GM23338 (cell line): ENCODE measurements around the gene MALRD1. TPM values are rescaled to one million over a fixed set of nuclear protein-coding genes. Genes with fewer than 3 reads are reported as not detected.

ENCODE experiments used
- ATAC-seq: fragments of 200-7000 bp; cut with Tn5 transposase; 3 replicates; pipeline ENCODE4 v1.9.1; 2020
- DNase-seq: peaks from one replicate; pipeline ENCODE4 v3.0.0-alpha.2; 2015; ENCODE audit warnings: low spot score
- H2AFZ ChIP-seq: fragments of 200-600 bp; sonication (generic); 2 replicates; pipeline ENCODE4 v1.8.0; 2016; ENCODE audit warnings: antibody characterized with exemption, mild to moderate bottlenecking, moderate library complexity
- H3F3A ChIP-seq: fragments of 200-600 bp; sonication (generic); replicated peaks from 2 replicates; pipeline ENCODE4 v1.8.0; 2017; ENCODE audit warnings: antibody characterized with exemption, mixed run types, low read depth
- H3K27ac ChIP-seq: fragments of 200-600 bp; sonication (generic); 2 replicates; pipeline ENCODE4 v1.6.1; 2016; ENCODE audit warnings: low read depth
- H3K27me3 ChIP-seq: fragments of 200-600 bp; sonication (generic); 2 replicates; pipeline ENCODE4 v1.8.0; 2016; ENCODE audit warnings: mild to moderate bottlenecking, mixed run types, moderate library complexity; ENCODE audit not compliant: insufficient read depth
- H3K36me3 ChIP-seq: fragments of 200-600 bp; sonication (generic); 2 replicates; pipeline ENCODE4 v1.8.0; 2016; ENCODE audit warnings: mild to moderate bottlenecking; ENCODE audit not compliant: insufficient read depth
- H3K4me1 ChIP-seq: fragments of 200-600 bp; sonication (generic); 2 replicates; pipeline ENCODE4 v1.8.0; 2016; ENCODE audit warnings: mild to moderate bottlenecking, moderate library complexity; ENCODE audit not compliant: insufficient read depth
- H3K4me2 ChIP-seq: fragments of 200-600 bp; sonication (generic); 2 replicates; pipeline ENCODE4 v1.7.1; 2017; ENCODE audit warnings: mixed run types
- H3K4me3 ChIP-seq: fragments of 200-600 bp; sonication (generic); 2 replicates; pipeline ENCODE4 v1.6.1; 2016; ENCODE audit warnings: mixed run types
- H3K79me2 ChIP-seq: fragments of 200-600 bp; sonication (generic); replicated peaks from 2 replicates; pipeline ENCODE4 v1.8.0; 2017; ENCODE audit warnings: mild to moderate bottlenecking; ENCODE audit not compliant: insufficient read depth
- H3K9me2 ChIP-seq: fragments of 200-600 bp; sonication (generic); 2 replicates; pipeline ENCODE4 v1.8.0; 2017; ENCODE audit not compliant: insufficient read depth
- H4K20me1 ChIP-seq: fragments of 200-600 bp; sonication (generic); replicated peaks from 2 replicates; pipeline ENCODE4 v1.8.0; 2017; ENCODE audit warnings: mild to moderate bottlenecking; ENCODE audit not compliant: insufficient read depth
- H3K27ac Mint-ChIP-seq: 2 replicates; pipeline ENCODE4 v1.8.0; 2020; ENCODE audit warnings: inconsistent platforms, mild to moderate bottlenecking, moderate library complexity, mixed read lengths
- H3K27me3 Mint-ChIP-seq: 3 replicates; pipeline ENCODE4 v1.8.0; 2022; ENCODE audit warnings: low read depth, mild to moderate bottlenecking, moderate library complexity, mixed read lengths, inconsistent platforms; ENCODE audit not compliant: insufficient read depth, poor library complexity
- H3K36me3 Mint-ChIP-seq: 3 replicates; pipeline ENCODE4 v1.8.0; 2021; ENCODE audit warnings: low read depth, mild to moderate bottlenecking, inconsistent platforms, moderate library complexity, mixed read lengths
- H3K4me1 Mint-ChIP-seq: 3 replicates; pipeline ENCODE4 v1.8.0; 2020; ENCODE audit warnings: mild to moderate bottlenecking, inconsistent platforms, mixed read lengths
- H3K4me3 Mint-ChIP-seq: 3 replicates; pipeline ENCODE4 v1.8.0; 2021; ENCODE audit warnings: moderate library complexity, mild to moderate bottlenecking, inconsistent platforms, mixed read lengths
- H3K9me3 Mint-ChIP-seq: 3 replicates; pipeline ENCODE4 v1.8.0; 2020; ENCODE audit warnings: moderate library complexity, mild to moderate bottlenecking, inconsistent platforms, mixed read lengths
- CREB1 ChIP-seq: fragments of 250-450 bp; sonication (Bioruptor Pico); IDR thresholded peaks from 2 replicates; pipeline ENCODE4 v1.5.0; 2020; ENCODE audit warnings: low read depth, mild to moderate bottlenecking, moderate library complexity
- CTCF ChIP-seq, 2 experiments: fragments of 200-600 bp in 1 of 2; sonication (generic) in 1 of 2; conservative IDR thresholded peaks; 2 replicates each; pipeline versions ENCODE4 v1.5.1 to v1.6.1; 2016 to 2017; ENCODE audit warnings: antibody characterized with exemption in 2 of 2, low read depth in 2 of 2, mild to moderate bottlenecking in 2 of 2, moderate library complexity in 1 of 2
- EZH2 ChIP-seq: fragments of 200-600 bp; sonication (generic); IDR thresholded peaks from one replicate; pipeline ENCODE4 v1.8.0; 2017; ENCODE audit warnings: antibody characterized with exemption, mild to moderate bottlenecking, low read depth; ENCODE audit not compliant: unreplicated experiment
- NANOG ChIP-seq: IDR thresholded peaks from 2 replicates; pipeline ENCODE4 v1.6.1; 2016; ENCODE audit warnings: antibody characterized with exemption, borderline replicate concordance
- REST ChIP-seq: IDR thresholded peaks from one replicate; pipeline ENCODE4 v1.6.1; 2018; ENCODE audit warnings: antibody characterized with exemption; ENCODE audit not compliant: unreplicated experiment
- STAT1 ChIP-seq: IDR thresholded peaks from one replicate; pipeline ENCODE4 v1.6.1; 2016; ENCODE audit warnings: antibody characterized with exemption; ENCODE audit not compliant: unreplicated experiment
- ZNF114 ChIP-seq: fragments of 250-450 bp; sonication (Bioruptor Pico); IDR thresholded peaks from 2 replicates; pipeline ENCODE4 v1.5.0; 2020; ENCODE audit warnings: mild to moderate bottlenecking, moderate library complexity
- ZNF462 ChIP-seq: fragments of 250-450 bp; sonication (Bioruptor Pico); IDR thresholded peaks from 2 replicates; pipeline ENCODE4 v1.5.0; 2020; ENCODE audit warnings: mild to moderate bottlenecking, moderate library complexity
- polyA plus RNA-seq: library from polyadenylated mRNA; unstranded; fragments of >200 nt; fragmentation: Nextera tagmentation; extraction: Ambion mirVana; gene quantifications from 2 replicates; pipeline ENCODE4 v1.2.1, GENCODE V29; 2016
- total RNA-seq: library from RNA; depleted of rRNA; stranded (reverse); fragments of >200 nt; shearing (Covaris generic); gene quantifications from 2 replicates; pipeline ENCODE4 v1.2.3, GENCODE V29; 2014
- TF ChIP-seq, protein P1 (sequence below): IDR thresholded peaks from 2 replicates; pipeline ENCODE4 v1.6.1; 2016; ENCODE audit warnings: antibody characterized with exemption

The MALRD1 gene
- total and polyA plus RNA-seq, 2 experiments from 2014 or later: 0.42 to 1.9 TPM

DNA sequence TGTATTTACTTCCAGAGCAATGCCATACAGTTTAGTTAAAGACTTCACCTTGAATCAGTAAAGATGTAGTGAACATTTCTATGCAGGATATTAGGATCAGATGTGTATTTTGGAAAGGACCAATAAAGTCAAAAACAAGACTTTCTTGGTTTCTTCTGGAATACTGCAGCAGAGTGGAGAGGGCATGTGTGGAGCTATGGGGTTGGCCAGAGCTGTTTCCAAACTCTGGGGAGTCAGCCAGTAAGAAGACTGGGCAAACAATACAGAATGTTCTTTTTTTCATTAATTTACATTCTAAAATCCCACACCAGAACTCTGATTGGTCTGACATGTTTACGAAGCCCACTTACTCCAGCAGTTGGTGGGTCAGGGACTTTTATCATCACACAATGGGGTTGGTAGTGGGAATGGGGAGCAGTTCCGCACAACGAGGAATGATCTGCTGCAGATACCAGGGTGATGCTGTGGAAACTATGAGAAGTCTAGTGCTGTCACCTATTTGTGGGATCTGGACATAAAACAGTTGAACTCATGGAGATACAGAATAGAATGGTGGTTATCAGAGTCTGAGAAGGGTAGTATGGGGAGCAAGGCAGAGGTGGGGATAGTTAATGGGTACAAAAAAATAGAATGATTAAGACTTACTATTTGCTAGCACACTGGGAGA lies 267.7 kb downstream of the MALRD1 start:
- Histone ChIP-seq H3K27me3 (no peaks in the 10 kb centered on the region), H3K4me2 (no peak overlapping the region), H3K79me2 (no peaks in the 10 kb centered on the region), H3K36me3 (no peaks in the 10 kb centered on the region), H3K4me1 (no peaks in the 10 kb centered on the region), H3K9me2 (no peaks in the 10 kb centered on the region), H3K4me3 (no peak overlapping the region), H2AFZ (no peak overlapping the region; the same call in 1 of the 2 replicates), H3K27ac (no peak overlapping the region), H4K20me1 (no peaks in the 10 kb centered on the region), H3F3A (no peaks in the 10 kb centered on the region)
- no peak for DNase-seq
- no peak for TF ChIP-seq CREB1 (CRISPR knock-in tag)
- TF ChIP-seq, protein P1, sequence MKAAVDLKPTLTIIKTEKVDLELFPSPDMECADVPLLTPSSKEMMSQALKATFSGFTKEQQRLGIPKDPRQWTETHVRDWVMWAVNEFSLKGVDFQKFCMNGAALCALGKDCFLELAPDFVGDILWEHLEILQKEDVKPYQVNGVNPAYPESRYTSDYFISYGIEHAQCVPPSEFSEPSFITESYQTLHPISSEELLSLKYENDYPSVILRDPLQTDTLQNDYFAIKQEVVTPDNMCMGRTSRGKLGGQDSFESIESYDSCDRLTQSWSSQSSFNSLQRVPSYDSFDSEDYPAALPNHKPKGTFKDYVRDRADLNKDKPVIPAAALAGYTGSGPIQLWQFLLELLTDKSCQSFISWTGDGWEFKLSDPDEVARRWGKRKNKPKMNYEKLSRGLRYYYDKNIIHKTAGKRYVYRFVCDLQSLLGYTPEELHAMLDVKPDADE: no peak
- no peak for TF ChIP-seq ZNF114 (CRISPR knock-in tag)
- no peak for TF ChIP-seq REST
- TF ChIP-seq NANOG: no peak
- no peak for TF ChIP-seq CTCF (conservative IDR thresholded peaks at IDR 0.05; ENCODE audit: low read depth in 2 of 2)
- Mint-ChIP-seq H3K27me3 (no peaks in the 10 kb centered on the region), H3K27ac (no peak overlapping the region), H3K9me3 (no peaks in the 10 kb centered on the region), H3K4me1 (no peaks in the 10 kb centered on the region), H3K36me3 (no peaks in the 10 kb centered on the region), H3K4me3 (no peak overlapping the region)
- ATAC-seq: no peak

- H3K4me1 Mint-ChIP-seq: no peaks in the 10 kb centered on the region
- H3K4me2 ChIP-seq: no peak overlapping the region
- no peak for ATAC-seq
- no peak for TF ChIP-seq ZNF462 (CRISPR knock-in tag)
- TF ChIP-seq EZH2: no peak
- no peak for TF ChIP-seq STAT1
- no peak for TF ChIP-seq ZNF114 (CRISPR knock-in tag)
Measured at GRCh38 chr10:19317952-19318351, 269.4 kb downstream of the MALRD1 start.

More at GRCh38 chr10:19317952-19318351, 269.4 kb downstream of the MALRD1 start:
- Histone ChIP-seq H3K27me3 (no peaks in the 10 kb centered on the region), H3F3A (no peaks in the 10 kb centered on the region), H2AFZ (no peak overlapping the region), H3K27ac (no peak overlapping the region), H3K4me3 (no peak overlapping the region), H3K79me2 (no peaks in the 10 kb centered on the region), H3K4me1 (no peaks in the 10 kb centered on the region), H4K20me1 (no peaks in the 10 kb centered on the region), H3K36me3 (no peaks in the 10 kb centered on the region), H3K9me2 (no peaks in the 10 kb centered on the region)
- Mint-ChIP-seq H3K27ac (no peak overlapping the region), H3K4me3 (no peak overlapping the region), H3K9me3 (no peaks in the 10 kb centered on the region), H3K27me3 (no peaks in the 10 kb centered on the region), H3K36me3 (no peaks in the 10 kb centered on the region)
- DNase-seq: no peak
